Endothelial cell (in vitro differentiated cells): Measurements from ENCODE around the gene ARHGAP8. TPM values are rescaled to one million over a fixed set of nuclear protein-coding genes. Genes with fewer than 3 reads are reported as not detected.

Experiments
- DNase-seq: peaks from one replicate; pipeline ENCODE4 v3.0.0; 2021; ENCODE audit warnings: low spot score
- H3K27ac Mint-ChIP-seq: one replicate; pipeline ENCODE4 v1.8.0; 2021; ENCODE audit warnings: mixed read lengths, inconsistent platforms; ENCODE audit not compliant: unreplicated experiment
- H3K27me3 Mint-ChIP-seq: one replicate; pipeline ENCODE4 v1.8.0; 2021; ENCODE audit warnings: mild to moderate bottlenecking, moderate library complexity, mixed read lengths, inconsistent platforms; ENCODE audit not compliant: unreplicated experiment
- H3K36me3 Mint-ChIP-seq: one replicate; pipeline ENCODE4 v1.8.0; 2021; ENCODE audit warnings: mild to moderate bottlenecking, low read depth, mixed read lengths, inconsistent platforms; ENCODE audit not compliant: unreplicated experiment
- H3K4me1 Mint-ChIP-seq: one replicate; pipeline ENCODE4 v1.8.0; 2021; ENCODE audit warnings: mild to moderate bottlenecking, mixed read lengths, inconsistent platforms; ENCODE audit not compliant: unreplicated experiment
- H3K4me3 Mint-ChIP-seq: one replicate; pipeline ENCODE4 v1.8.0; 2021; ENCODE audit warnings: mild to moderate bottlenecking, mixed read lengths, inconsistent platforms; ENCODE audit not compliant: unreplicated experiment
- H3K9me3 Mint-ChIP-seq: one replicate; pipeline ENCODE4 v1.8.0; 2021; ENCODE audit warnings: mixed read lengths, inconsistent platforms; ENCODE audit not compliant: unreplicated experiment
- total RNA-seq: library from RNA; stranded (reverse); fragmentation: NEBNext Ultra II Directional; extraction: Animal tissue kit (Norgen Biotek cat#: 25700); gene quantifications from one replicate; pipeline ENCODE4 v1.2.1, GENCODE V29; 2021; ENCODE audit not compliant: unreplicated experiment
- TF ChIP-seq, protein P1 (sequence below): fragments of 200-600 bp; sonication (generic); IDR thresholded peaks from one replicate; pipeline ENCODE4 v1.5.0; 2021; ENCODE audit warnings: antibody characterized with exemption; ENCODE audit not compliant: unreplicated experiment

Gene ARHGAP8
- total RNA-seq, 1 donor from 2014 or later = 0.80 TPM

DNA sequence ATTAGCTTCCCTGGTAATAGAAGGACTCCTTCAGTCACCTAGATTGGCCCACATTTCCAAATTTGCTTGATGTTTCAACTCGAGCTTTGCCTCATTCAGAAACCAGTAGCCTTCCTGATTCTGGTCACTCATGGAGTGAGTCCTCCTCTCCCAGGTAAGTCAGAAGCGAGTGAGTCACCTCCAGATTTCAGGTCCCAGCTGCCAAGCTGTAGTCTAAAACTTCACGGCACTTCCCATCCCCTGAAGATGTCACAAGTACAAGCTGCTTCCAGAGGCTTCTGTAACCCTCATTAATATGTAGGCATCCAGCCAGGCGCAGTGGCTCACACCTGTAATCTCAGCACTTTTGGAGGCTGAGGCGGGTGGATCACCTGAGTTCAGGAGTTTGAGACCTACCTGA lies 23.5 kb downstream of the ARHGAP8 start:
- H3K36me3 Mint-ChIP-seq = no peaks in the 10 kb centered on the region
- H3K27ac Mint-ChIP-seq = no peak overlapping the region
- H3K4me3 Mint-ChIP-seq = no peak overlapping the region
- H3K9me3 Mint-ChIP-seq = no peaks in the 10 kb centered on the region
- no peaks in the 10 kb centered on the region for H3K4me1 Mint-ChIP-seq
- TF ChIP-seq, protein P1, sequence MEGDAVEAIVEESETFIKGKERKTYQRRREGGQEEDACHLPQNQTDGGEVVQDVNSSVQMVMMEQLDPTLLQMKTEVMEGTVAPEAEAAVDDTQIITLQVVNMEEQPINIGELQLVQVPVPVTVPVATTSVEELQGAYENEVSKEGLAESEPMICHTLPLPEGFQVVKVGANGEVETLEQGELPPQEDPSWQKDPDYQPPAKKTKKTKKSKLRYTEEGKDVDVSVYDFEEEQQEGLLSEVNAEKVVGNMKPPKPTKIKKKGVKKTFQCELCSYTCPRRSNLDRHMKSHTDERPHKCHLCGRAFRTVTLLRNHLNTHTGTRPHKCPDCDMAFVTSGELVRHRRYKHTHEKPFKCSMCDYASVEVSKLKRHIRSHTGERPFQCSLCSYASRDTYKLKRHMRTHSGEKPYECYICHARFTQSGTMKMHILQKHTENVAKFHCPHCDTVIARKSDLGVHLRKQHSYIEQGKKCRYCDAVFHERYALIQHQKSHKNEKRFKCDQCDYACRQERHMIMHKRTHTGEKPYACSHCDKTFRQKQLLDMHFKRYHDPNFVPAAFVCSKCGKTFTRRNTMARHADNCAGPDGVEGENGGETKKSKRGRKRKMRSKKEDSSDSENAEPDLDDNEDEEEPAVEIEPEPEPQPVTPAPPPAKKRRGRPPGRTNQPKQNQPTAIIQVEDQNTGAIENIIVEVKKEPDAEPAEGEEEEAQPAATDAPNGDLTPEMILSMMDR = no peak
- H3K27me3 Mint-ChIP-seq = no peaks in the 10 kb centered on the region
- no peak for DNase-seq

DNA sequence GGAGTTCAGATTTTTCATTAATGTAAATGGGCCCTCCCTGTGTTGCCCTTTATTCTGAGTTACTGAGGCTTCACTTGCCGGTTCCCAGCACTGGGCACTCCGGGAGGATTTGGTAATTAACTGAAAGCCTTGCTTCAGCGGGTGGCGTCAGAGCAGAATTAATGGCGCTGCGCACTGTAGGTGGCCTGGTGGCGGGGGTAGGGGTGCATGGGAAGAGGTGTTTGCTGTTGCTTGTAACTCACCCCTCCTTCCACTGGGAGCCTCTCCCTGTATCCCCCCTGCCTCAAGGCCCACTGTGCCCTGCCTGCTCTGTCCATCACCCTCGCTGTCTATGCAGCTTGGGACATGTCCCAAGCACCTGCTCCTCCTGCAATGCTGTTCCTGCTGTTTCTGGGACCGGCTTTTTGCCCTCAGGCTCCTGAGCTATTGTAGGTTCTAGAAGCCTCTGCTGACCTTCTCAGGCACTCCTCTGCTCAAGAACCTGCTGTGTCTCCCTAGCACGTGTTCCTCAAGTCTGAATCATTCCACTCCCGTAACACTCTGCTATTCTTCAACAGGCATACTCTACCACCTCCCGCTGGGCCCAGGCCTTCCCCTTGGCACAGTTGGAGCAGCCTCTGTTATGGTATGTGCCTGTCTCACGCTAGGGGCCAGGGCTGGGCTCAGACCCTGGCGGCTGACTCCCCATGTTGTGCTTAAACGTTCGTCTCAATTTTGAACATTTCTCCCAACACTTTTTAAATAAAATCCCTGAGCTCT lies 24.4 kb downstream of the ARHGAP8 start:
- no peaks in the 10 kb centered on the region for H3K9me3 Mint-ChIP-seq
- no peaks in the 10 kb centered on the region for H3K36me3 Mint-ChIP-seq
- TF ChIP-seq, protein P1 = no peak
- no peaks in the 10 kb centered on the region for H3K27me3 Mint-ChIP-seq
- no peak for DNase-seq
- no peak overlapping the region for H3K4me3 Mint-ChIP-seq
- no peaks in the 10 kb centered on the region for H3K4me1 Mint-ChIP-seq
- H3K27ac Mint-ChIP-seq = no peak overlapping the region

DNA sequence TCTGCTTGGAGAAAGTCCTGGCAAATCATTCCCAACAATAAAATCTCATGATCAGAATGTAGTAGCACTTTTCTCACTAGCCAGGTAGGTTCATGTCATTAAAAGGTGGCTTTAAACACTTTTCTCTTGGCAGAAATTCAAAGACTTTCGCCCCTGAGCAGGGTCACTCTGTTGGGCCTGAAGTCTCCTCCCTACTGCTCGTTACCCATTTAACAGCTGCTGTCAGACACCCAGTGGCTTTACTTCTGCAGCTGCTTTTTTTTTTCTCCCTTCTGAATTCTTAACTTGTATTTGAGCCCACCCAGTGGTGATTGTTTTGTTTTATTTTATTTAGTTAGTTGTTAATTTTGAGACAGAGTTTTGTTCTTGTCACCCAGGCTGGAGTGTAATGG lies 25.0 kb downstream of the ARHGAP8 start:
- Mint-ChIP-seq H3K4me1 (no peaks in the 10 kb centered on the region), H3K36me3 (no peaks in the 10 kb centered on the region), H3K4me3 (no peak overlapping the region), H3K27me3 (no peaks in the 10 kb centered on the region), H3K27ac (no peak overlapping the region), H3K9me3 (no peaks in the 10 kb centered on the region)
- DNase-seq = no peak
- TF ChIP-seq, protein P1 = no peak

DNA sequence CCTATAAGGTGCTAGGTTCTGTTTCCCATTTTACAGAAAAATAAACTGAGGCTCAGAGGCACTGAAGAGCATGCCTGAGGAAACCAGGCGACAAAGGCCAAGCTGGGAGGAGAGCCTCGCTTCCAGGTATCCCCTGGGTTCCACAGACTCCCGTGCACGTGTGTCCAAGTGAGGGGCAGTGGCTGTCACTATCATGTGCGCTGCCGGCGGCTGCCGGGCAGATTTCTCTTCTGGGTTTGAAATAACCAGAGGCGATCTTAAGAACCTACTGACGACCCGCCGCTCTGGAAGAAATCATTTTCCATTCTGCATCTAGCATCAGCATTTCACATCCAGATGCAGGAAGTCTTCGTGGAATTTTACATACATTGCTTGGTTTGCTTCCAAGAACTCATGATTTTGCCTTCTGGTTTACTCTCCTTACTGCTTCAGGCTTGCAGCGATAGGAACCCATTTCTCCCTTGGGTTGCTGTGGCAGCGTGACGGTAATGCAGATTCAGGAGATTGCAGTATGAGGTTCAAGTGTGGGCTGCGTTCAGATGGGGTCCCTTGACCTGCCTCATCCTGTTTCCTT lies 28.6 kb downstream of the ARHGAP8 start:
- H3K4me3 Mint-ChIP-seq = no peak overlapping the region
- TF ChIP-seq, protein P1 = no peak
- H3K36me3 Mint-ChIP-seq = no peaks in the 10 kb centered on the region
- no peak overlapping the region for H3K27ac Mint-ChIP-seq
- H3K9me3 Mint-ChIP-seq = no peaks in the 10 kb centered on the region
- no peaks in the 10 kb centered on the region for H3K27me3 Mint-ChIP-seq
- DNase-seq = no peak
- H3K4me1 Mint-ChIP-seq = peaks cover 5% of the 10 kb centered on the region

DNA sequence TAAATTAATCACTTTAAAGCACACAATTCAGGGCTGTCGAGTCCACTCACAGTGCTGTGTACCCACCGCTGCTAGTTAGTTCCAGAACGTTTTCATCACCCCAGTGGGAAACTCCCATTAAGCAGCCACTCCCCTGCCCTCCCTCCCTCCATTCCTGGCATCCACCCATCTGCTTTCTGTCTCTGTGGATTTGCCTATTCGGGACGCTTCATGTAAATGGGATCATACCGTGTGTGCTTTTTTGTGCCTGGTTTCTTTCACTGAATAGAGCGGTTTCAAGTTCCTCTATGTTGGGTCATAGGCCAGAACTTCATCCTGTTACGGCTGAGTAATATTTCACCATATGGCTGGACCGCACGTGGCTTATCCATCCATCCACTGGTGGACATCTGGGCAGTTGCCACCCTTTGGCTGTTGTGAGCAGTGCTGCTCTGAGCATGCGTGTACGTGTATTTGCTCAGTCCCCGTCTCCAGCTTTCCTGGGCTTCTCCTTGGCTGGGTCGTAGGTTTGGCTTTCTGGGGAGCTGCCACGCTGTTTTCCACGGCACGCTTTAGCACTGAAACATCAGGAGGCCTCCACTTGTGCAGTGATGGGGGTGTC lies 30.1 kb downstream of the ARHGAP8 start:
- no peak overlapping the region for H3K4me3 Mint-ChIP-seq
- H3K27me3 Mint-ChIP-seq = no peaks in the 10 kb centered on the region
- H3K27ac Mint-ChIP-seq = no peak overlapping the region
- no peaks in the 10 kb centered on the region for H3K9me3 Mint-ChIP-seq
- DNase-seq = no peak
- H3K36me3 Mint-ChIP-seq = no peaks in the 10 kb centered on the region
- TF ChIP-seq, protein P1 = no peak
- peaks cover 5% of the 10 kb centered on the region for H3K4me1 Mint-ChIP-seq
